Mucosa of descending colon (tissue), 3 donors: ENCODE results near the gene OLFM4. TPM values are rescaled to one million over a fixed set of nuclear protein-coding genes. Genes with fewer than 3 reads are reported as not detected.

Source experiments
- ATAC-seq: fragments of 200-7000 bp; cut with Tn5 transposase; one replicate; pipeline ENCODE4 v1.9.1; 2020; ENCODE audit warnings: mild to moderate bottlenecking, moderate library complexity
- DNase-seq, 3 donors: peaks; one replicate each; pipeline ENCODE4 v3.0.0-alpha.2; 2020
- H3K36me3 ChIP-seq: fragments of 200-600 bp; one replicate; pipeline ENCODE4 v1.8.0; 2021; ENCODE audit warnings: low read depth, mild to moderate bottlenecking
- H3K4me1 ChIP-seq: fragments of 200-600 bp; one replicate; pipeline ENCODE4 v1.8.0; 2021; ENCODE audit warnings: low read depth, mild to moderate bottlenecking
- H3K4me3 ChIP-seq: fragments of 200-600 bp; one replicate; pipeline ENCODE4 v1.8.0; 2021; ENCODE audit warnings: mild to moderate bottlenecking
- H3K9me3 ChIP-seq: fragments of 200-600 bp; one replicate; pipeline ENCODE4 v1.8.0; 2021; ENCODE audit warnings: mild to moderate bottlenecking
- CTCF ChIP-seq: fragments of 200-600 bp; IDR thresholded peaks from one replicate; pipeline ENCODE4 v1.8.0; 2022; ENCODE audit warnings: antibody characterized with exemption, mild to moderate bottlenecking
- intact Hi-C, 2 donors: fragments of 100-400 bp; cut with DNase I in 1 of 2; cut with micrococcal nuclease in 1 of 2; formaldehyde crosslinking; loops; one replicate each; pipeline versions ENCODE4 v1.11.0 to v1.11.1; 2022; cut with DNase I, micrococcal nuclease
- total RNA-seq, 3 donors: library from RNA; stranded (reverse); fragmentation: NEBNext Ultra II Directional in 2 of 3; extraction: Animal tissue kit (Norgen Biotek cat#: 25700) in 2 of 3; gene quantifications; one replicate each; pipeline versions ENCODE4 v1.2.1 to v1.2.4, GENCODE V29; 2021 to 2023
- donor health status: DM: no; HTN: no; CAD: no; lungs with moderate emphysema.
- donor health status: DM: no; HTN: no; CAD: no.
- donor health status: DM: no; HTN: yes; CAD: no.

OLFM4 gene
- total RNA-seq, 3 donors from 2014 or later: 15.2 to 4,328 (median 91.8) TPM

DNA sequence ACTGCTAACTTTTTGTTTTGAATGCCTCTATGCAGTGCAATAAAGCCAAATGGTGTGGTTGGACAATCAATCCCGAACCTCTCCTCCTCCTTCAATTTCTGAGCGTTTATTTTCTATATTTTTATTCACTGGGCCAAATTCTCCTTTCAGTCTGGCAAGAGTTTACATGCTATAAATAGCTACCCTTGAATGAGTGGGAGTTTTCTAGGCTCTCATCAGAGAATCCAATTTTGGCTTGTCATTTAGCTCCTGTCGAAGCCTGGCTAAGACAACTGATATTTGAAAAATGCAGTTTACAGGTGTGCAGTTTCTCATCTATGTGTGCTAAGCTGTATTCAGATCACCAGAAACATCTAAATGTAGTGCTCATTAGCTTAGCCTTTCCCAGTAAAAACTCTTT is 61.8 kb downstream of the OLFM4 start:
- intact Hi-C loops: no loop called here
- DNase-seq (no peak), ATAC-seq (no peak)
- no peaks in the 10 kb centered on the region for H3K36me3 ChIP-seq
- TF ChIP-seq CTCF: no peak
- H3K4me1 ChIP-seq: no peaks in the 10 kb centered on the region
- H3K4me3 ChIP-seq: no peak overlapping the region
- H3K9me3 ChIP-seq: no peaks in the 10 kb centered on the region

DNA sequence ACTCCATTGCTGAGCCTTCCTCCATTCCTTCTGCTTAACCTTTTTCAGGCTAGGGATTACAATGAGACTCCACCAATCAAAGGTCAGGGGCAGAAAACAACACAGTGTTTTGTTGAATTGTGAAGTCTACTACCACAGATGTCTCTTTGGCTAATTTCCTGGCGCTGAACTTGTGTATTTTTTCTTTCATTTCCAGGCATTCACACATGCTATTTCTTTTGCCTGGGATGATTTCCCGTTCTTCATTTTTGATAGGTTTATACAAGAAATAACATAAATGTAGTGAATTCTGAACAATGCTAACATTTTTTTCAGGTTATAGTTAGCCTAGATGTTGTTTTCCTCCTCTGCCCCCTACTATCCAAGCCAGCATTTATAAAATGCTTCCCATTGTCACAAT is 64.3 kb downstream of the OLFM4 start:
- Histone ChIP-seq H3K36me3 (no peaks in the 10 kb centered on the region), H3K4me3 (no peak overlapping the region), H3K9me3 (no peaks in the 10 kb centered on the region), H3K4me1 (no peaks in the 10 kb centered on the region)
- no peak for DNase-seq
- no peak for ATAC-seq
- intact Hi-C loops: no loop called here
- no peak for TF ChIP-seq CTCF

GRCh38 chr13:53098455-53098854 is 69.8 kb downstream of the OLFM4 start:
- intact Hi-C loops: no loop called here
- ATAC-seq (no peak), DNase-seq (no peak)
- H3K9me3 ChIP-seq: no peaks in the 10 kb centered on the region
- H3K4me3 ChIP-seq: no peak overlapping the region
- H3K4me1 ChIP-seq: no peaks in the 10 kb centered on the region
- TF ChIP-seq CTCF: no peak
- no peaks in the 10 kb centered on the region for H3K36me3 ChIP-seq

DNA sequence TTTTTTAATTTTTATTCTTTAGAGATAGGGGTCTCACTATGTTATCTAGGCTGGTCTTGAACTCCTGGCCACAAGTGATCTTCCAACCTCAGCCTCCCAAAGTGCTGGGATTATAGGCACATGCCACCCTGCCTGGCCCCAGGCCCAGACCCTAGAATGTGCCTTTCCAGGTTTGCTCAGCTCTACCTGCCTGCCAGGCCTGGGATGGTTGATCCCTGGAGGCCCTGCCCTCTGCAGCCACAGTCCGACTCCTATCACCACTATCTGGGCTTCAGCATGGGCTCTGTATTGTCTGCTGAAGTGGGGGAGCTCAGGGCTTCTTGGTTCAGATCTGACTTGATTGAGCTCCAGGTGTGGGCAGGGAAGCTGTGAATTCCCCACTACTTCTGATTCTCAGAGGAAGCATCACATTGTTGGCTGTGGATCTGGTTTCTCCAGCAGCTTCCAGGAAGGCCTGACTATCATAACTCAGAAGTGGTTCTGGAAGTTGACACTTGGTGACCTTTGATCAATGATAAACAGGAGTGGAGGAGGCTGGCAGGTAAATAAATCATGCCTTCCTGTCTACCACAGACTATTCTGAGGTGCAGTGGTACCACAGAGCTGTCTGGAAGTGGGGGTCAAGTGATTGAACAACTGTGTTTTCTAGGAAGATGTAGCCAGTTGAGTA is 71.9 kb downstream of the OLFM4 start:
- DNase-seq (no peak), ATAC-seq (peak; percentile 75)
- intact Hi-C loops: no loop called here
- H3K9me3 ChIP-seq: no peaks in the 10 kb centered on the region
- TF ChIP-seq CTCF: no peak
- H3K36me3 ChIP-seq: no peaks in the 10 kb centered on the region
- H3K4me3 ChIP-seq: no peak overlapping the region
- H3K4me1 ChIP-seq: no peaks in the 10 kb centered on the region

Other genes starting within 250 kb of the OLFM4 start
- under 1 TPM; 0.12 to 0.38 (median 0.17) TPM for gene PCDH8, start 180.2 kb upstream of the OLFM4 start, total RNA-seq